GM12891 (cell line): Measurements from ENCODE around the gene CD48.

Experiments
- DNase-seq: peaks from one replicate; pipeline ENCODE4 v3.0.0; 2011; ENCODE audit warnings: low spot score; ENCODE audit not compliant: insufficient read length
- FAIRE-seq: peaks from 2 replicates; lab custom pipeline; 2011; peaks lifted over from hg19 to GRCh38; lab: Jason Lieb, UNC
- PAX5 ChIP-seq: IDR thresholded peaks from 2 replicates; pipeline ENCODE4 v1.6.1; 2011; ENCODE audit warnings: low read length, moderate library complexity, mild to moderate bottlenecking; ENCODE audit not compliant: insufficient read depth, severe bottlenecking
- POLR2A ChIP-seq: IDR thresholded peaks from 2 replicates; pipeline ENCODE4 v1.6.1; 2011; ENCODE audit warnings: low read depth, low read length, control low read depth
- POLR2AphosphoS5 ChIP-seq: IDR thresholded peaks from 2 replicates; pipeline ENCODE4 v1.6.1; 2011; ENCODE audit warnings: low read depth, low read length, control low read depth
- POU2F2 ChIP-seq: IDR thresholded peaks from 2 replicates; pipeline ENCODE4 v1.6.1; 2011; ENCODE audit warnings: low read depth, mild to moderate bottlenecking, control low read depth, low read length, moderate library complexity
- SPI1 ChIP-seq: IDR thresholded peaks from 2 replicates; pipeline ENCODE4 v1.6.1; 2011; ENCODE audit warnings: low read depth, low read length, control low read depth
- TAF1 ChIP-seq: IDR thresholded peaks from 2 replicates; pipeline ENCODE4 v1.6.1; 2011; ENCODE audit warnings: low read depth, low read length, control low read depth

Gene CD48

DNA sequence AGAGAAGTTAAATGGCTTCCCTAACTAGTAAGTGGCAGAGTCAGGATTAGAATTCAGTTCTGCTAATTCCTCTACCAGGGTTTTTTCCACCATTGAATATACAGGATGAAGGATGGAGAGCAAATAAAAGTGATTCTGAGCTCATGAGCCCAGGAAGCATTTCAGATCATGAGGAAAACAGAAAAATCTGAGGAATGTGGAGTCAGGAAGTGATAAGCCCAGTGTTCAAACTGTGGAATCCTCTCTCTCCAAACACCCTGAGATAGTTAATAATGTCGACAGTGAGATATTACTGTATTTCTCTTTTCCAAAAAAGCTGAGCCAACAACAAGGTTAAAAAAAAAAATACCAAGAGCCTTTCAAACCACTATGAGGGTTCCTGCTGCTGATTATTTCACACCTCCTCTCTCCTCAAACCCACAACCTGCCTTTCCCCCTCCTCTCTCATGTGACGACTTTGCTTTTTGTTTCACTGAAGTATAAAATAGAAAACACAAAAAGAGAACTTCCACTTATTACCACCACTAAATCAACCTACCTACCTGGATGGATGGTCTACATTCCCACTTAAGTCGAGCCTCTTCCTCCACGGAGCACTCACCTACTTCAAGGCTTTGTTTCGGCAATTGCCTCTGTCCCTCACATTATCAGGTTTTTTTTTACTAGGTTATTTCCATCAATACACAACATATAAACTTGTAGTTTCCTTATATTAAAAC lies 73.6 kb downstream of the CD48 start:
- DNase-seq, result no peak
- FAIRE-seq, result peak; percentile 81

DNA sequence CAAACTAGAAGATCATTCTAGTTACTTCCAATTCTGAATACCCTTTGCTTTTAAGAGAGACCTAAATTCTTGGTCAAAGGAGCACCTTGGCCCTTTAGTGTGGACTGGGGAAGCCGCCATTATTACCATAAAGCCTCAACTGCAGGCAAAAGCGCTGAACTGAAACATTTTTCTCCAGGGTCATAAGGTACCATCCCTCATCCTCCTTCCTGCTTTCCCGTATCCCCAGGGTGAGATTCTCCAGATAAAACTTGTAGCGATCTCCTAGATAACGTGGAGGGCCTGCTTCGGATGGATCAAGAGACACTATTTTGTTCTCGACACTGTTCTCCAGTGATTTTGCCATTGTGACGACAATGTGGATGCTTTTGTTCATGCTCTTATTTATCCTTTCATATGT lies 74.6 kb downstream of the CD48 start:
- no peak for FAIRE-seq

More for the DNA sequence above, 73.6 kb downstream of the CD48 start:
- TF ChIP-seq TAF1, result no peak
- TF ChIP-seq POLR2A, result peak; percentile 39; the same call in 1 of the 2 replicates

DNA sequence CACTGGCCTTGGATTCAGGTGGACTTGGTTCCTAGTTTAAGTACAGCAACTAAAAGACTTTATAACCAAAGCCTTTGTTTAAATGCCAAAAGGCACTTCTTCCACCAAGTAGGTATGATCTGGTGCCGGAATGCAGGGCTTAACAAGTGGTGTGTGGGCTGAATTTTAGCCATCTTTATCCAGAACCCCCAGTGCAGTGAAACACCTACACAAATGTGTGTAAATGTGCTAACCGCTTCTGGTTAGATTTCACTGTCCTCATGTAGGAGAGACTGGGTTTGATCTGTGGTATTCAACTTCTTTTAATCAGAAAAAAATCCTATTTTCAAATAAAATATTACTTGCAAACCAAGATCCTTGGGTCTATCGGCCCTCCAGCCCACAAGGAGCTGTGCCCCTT lies 75.1 kb downstream of the CD48 start:
- FAIRE-seq (peak; percentile 31), DNase-seq (no peak)
- TF ChIP-seq PAX5 (no peak), POLR2A (no peak), POLR2AphosphoS5 (no peak), TAF1 (no peak), SPI1 (no peak), POU2F2 (no peak)

More for the DNA sequence above, 74.6 kb downstream of the CD48 start:
- TF ChIP-seq POLR2AphosphoS5 (peak; percentile 37; the same call in 1 of the 2 replicates), POLR2A (no peak; the same call in 1 of the 2 replicates), PAX5 (no peak)
- DNase-seq, result no peak

DNA sequence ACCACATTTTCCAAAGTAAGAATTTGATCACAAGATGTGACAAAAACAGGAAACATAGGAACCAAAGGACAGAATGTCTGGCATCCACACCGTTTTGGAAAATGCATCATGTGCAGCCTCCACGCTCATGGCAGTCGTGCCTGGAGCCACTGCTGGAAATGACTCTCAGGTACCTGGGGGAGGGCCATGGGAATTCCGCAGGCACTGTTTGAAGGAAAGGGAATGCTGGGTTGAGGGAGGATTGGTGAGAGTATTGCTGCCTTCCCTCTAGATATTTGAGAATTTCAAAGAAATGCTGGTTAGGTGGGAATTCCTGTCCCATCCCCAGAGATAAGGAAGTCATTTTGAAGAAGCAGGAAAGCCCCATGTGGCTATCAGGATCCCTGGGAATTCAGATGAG lies 75.5 kb downstream of the CD48 start:
- TF ChIP-seq POLR2AphosphoS5 (peak; percentile 47), SPI1 (no peak), PAX5 (no peak), POLR2A (no peak), TAF1 (no peak)
- no peak for DNase-seq
- FAIRE-seq, result no peak

DNA sequence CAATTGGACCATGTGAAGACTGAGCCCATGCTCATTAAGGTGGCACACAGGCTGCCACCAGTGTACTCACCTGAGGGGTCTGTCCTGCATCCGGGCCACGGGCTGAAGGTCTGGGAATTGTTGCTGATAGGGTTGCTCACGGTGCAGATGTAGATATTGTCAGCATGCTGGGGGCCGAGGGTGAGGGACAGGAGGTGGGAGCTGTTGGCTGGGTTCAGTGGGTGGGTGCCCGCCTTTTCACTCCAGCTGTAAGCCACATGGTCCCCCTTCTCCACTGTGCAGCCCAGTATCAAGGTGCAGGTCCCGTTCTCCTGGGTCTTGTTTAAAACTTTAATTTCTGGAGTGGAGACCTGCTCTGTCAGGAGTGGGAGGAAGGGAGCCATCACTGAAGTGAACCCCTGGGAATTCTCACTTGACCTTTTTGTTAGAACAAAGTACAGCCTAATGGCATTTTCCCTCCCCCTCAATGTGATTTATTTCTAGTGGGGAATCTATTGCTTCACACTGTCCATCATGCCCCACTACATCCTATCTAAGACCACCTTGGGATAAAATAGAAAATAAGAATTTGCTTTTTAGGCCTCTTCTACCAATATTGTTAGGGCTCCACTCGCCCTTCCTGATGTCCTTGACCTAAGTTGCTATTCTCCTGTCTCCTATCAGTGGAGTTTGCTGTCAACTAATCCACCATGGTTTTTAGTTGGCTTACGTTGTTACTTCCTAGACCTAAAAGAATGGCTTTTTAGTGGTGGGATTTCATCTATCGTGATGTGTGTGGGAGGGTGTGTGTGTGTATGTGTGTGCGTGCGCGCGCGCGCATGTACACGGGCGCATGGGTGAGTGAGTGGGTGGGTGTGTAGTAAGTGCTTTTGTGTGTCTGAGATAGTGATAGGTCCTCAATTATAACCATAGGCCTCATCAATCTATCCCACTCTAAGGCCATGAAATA lies 76.8 kb downstream of the CD48 start:
- DNase-seq, result no peak
- TF ChIP-seq POLR2AphosphoS5 (peak; percentile 91), POU2F2 (peak; percentile 78), PAX5 (no peak), TAF1 (no peak), POLR2A (peak; percentile 84)
- FAIRE-seq, result peak; percentile 72

DNA sequence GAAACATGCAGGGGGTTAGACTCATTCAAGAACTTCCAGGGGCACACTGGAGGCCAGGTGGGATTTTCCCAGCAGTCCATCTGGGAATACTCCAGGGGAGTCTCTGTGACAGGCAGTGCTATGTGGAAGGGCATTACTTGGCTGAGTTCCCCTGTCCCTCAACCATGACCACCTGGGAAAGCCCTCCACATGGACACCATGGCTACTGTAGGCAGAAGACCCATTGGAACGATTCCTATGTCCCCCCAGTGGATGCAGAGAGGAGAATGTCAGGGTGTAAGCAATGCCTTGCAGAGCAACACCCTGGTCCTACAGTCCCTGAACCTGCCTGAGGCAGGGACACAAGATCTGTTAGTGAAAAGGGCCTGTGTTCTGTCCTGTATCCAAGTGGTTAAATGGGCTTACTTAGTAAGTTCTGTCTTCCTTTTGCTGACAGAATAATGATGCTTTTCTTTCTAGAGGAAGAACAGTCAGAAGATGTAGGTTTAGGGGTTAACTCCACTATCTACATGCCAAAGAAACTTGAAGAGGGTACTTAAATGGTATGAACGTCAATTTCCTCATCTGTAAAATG lies 78.2 kb downstream of the CD48 start:
- TF ChIP-seq POLR2A (no peak), POLR2AphosphoS5 (peak; percentile 61; the same call in 1 of the 2 replicates)
- FAIRE-seq (no peak), DNase-seq (no peak)

DNA sequence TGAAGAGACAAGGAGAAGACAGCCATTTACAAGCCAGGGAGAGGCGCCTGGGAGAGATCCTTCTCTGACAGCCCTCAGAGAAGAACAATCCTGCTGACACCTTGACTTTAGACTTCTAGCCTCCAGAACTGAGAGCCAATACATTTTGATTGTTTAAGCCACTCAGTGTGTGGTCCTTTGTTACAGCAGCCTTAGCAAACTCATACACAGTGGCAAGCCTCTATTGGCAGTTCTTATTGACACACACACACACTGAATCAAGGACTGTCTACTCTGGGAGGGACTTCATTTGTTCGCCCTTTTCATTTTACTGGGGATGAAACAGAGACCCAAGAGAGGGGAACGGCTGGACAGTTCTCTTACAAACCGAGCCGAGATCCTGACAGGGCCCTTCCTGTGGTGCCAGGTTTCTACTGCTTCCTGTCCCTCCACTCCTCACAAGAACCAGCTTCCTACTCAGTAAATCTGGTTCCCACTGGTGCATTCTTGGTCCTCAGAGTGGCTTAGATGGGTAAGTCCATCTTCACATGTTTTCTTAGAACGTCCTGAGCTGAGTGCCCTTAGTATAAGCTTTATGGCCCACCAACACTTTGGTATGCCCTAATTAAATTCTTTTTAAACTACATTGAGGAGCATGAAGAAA lies 79.5 kb downstream of the CD48 start:
- no peak for FAIRE-seq
- no peak for DNase-seq
- TF ChIP-seq PAX5 (no peak), SPI1 (no peak), TAF1 (no peak), POLR2AphosphoS5 (peak; percentile 22), POU2F2 (no peak), POLR2A (peak; percentile 43)

DNA sequence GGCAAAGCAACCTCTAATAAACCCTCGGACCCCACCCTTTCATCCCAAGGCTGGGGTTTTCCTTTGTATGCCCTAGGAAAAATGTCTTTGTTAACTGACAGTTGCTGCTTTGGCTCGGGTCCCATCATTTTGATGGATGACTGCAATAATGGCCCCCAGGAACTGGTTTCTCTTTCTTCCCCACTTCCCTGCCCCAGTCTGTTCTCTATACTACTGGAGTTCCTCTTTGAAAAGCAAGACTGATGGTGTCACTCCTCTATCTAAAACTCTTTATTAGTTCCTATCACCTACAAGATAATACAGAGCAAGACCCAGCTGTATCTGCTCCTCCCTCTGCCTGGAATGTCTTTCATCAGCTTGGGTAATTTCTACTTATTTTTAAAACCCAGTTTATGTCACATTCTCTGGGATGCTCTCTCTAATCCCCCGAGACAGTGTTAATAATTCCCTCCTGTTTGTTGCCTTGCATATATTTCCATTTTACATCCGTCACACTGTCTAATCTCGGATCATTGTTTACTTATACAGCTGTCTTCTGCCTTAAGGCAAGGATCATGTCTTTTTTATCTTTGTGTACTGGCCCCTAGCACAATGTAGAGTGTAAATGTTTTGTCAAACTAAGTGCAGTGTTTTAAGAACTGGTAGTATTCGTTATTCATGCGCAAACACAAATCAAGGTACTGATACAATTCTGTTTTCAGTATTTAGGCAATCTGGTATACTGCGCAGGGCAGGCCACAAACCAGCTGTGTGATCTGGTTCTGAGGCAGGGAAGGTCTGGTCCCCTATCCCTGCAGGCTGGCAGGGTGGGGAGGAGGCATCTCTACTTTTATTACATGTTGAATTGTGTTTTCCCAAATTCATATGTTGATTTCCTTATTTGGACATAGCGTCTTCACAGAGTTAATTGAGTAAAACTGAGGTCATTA lies 80.8 kb downstream of the CD48 start:
- DNase-seq (no peak), FAIRE-seq (no peak)
- TF ChIP-seq SPI1 (0 out of 2 replicates have a peak, but pooled peaks have one; percentile 10), POU2F2 (0 out of 2 replicates have a peak, but pooled peaks have one; percentile 22), POLR2A (no peak; the same call in 1 of the 2 replicates), POLR2AphosphoS5 (no peak; the same call in 1 of the 2 replicates)

DNA sequence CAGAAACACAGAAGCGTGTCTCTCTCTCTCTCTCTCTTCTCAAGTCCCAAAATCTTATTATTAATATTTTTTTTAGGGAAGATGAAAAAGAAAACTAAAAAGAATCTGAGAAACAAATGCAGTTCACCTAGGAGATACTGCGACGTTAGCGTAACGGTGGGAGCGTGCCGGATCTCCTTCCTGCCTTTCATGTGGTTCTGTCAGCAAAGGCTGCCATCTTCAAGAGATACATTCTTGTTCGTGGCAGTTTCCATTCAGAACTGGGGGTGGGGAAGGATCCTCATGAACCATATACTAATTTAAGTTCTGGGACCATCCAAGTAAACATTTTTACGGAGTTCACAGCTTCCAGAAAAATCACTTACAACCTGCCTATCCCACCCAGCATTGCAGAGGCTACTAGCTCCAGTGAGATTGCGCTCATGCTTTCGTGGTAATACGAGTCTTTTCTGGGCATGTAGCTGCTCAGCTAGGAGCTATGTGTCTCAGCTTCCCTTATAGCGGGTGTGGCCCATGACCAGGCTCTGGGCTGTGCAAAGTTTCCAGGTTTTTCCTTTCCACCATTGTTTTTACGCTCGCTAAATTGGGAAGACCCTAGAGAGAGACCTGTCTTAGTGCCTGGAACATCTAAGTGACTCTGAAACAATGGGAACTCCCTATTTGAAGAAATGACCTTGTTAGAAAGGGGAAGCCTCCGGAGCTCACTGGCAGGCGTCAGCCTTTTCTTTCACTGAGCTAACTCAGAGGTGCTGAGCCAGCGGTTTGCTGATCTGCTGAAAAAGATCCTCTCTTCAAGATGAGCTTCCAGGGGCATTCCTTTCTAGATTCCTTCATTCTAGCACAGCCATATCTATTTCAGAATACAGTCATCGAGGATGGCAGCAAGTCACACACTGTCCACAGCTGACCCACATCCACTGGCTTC lies 82.1 kb downstream of the CD48 start:
- DNase-seq (no peak), FAIRE-seq (peak; percentile 69)
- TF ChIP-seq TAF1 (no peak), SPI1 (peak; percentile 52)
